MCF 10A (cell line): ENCODE results near the gene KNDC1. TPM values are rescaled to one million over a fixed set of nuclear protein-coding genes. Genes with fewer than 3 reads are reported as not detected.

Experiments
- BruUV-seq: library from RNA; stranded (reverse); fragments of 400-500 nt; replicated peaks from 2 replicates; lab custom pipeline; 2021; lab: Mats Ljungman, UMichigan
- CTCF ChIA-PET: fragments of 300-600 bp; sonication (Branson Sonifier 250); formaldehyde crosslinking; extraction: SDS; loops from one replicate; lab custom pipeline; 2021; ENCODE audit warnings: antibody characterized with exemption, inconsistent platforms; lab: Yijun Ruan, JAX
- POLR2A ChIA-PET: fragments of 300-600, 350-650 bp; sonication (Branson Sonifier 250); formaldehyde crosslinking; extraction: SDS; loops from one replicate; lab custom pipeline; 2020; ENCODE audit warnings: antibody characterized with exemption, inconsistent platforms; lab: Yijun Ruan, JAX
- DNase-seq: peaks from one replicate; pipeline ENCODE4 v3.0.0-alpha.2; 2018; ENCODE audit not compliant: unreplicated experiment
- H3K27ac Mint-ChIP-seq: one replicate; pipeline ENCODE4 v1.8.0; 2022; ENCODE audit warnings: mild to moderate bottlenecking, low read depth, mixed read lengths; ENCODE audit not compliant: unreplicated experiment
- H3K27me3 Mint-ChIP-seq: one replicate; pipeline ENCODE4 v1.8.0; 2022; ENCODE audit warnings: mixed read lengths; ENCODE audit not compliant: insufficient read depth, unreplicated experiment
- H3K36me3 Mint-ChIP-seq: one replicate; pipeline ENCODE4 v1.8.0; 2022; ENCODE audit warnings: mild to moderate bottlenecking, moderate library complexity, mixed read lengths; ENCODE audit not compliant: insufficient read depth, unreplicated experiment
- H3K4me1 Mint-ChIP-seq: one replicate; pipeline ENCODE4 v1.8.0; 2022; ENCODE audit warnings: mixed read lengths; ENCODE audit not compliant: insufficient read depth, unreplicated experiment
- H3K4me3 Mint-ChIP-seq: one replicate; pipeline ENCODE4 v1.8.0; 2022; ENCODE audit warnings: mild to moderate bottlenecking, moderate library complexity, mixed read lengths; ENCODE audit not compliant: unreplicated experiment
- H3K9me3 Mint-ChIP-seq: one replicate; pipeline ENCODE4 v1.8.0; 2022; ENCODE audit warnings: mixed read lengths; ENCODE audit not compliant: unreplicated experiment
- CTCF ChIP-seq: fragments of 200-600 bp; IDR thresholded peaks from one replicate; pipeline ENCODE4 v1.8.0; 2022; ENCODE audit warnings: antibody characterized with exemption, mild to moderate bottlenecking; ENCODE audit not compliant: unreplicated experiment
- intact Hi-C: fragments of 100-400 bp; cut with micrococcal nuclease; formaldehyde crosslinking; loops from 2 replicates; pipeline ENCODE4 v1.14.1; 2022
- total RNA-seq: library from RNA; stranded (reverse); gene quantifications from 2 replicates; pipeline ENCODE4 v1.2.3, GENCODE V29; 2022

Gene KNDC1
- total RNA-seq, 1 experiment from 2014 or later, result 2.1 TPM

DNA sequence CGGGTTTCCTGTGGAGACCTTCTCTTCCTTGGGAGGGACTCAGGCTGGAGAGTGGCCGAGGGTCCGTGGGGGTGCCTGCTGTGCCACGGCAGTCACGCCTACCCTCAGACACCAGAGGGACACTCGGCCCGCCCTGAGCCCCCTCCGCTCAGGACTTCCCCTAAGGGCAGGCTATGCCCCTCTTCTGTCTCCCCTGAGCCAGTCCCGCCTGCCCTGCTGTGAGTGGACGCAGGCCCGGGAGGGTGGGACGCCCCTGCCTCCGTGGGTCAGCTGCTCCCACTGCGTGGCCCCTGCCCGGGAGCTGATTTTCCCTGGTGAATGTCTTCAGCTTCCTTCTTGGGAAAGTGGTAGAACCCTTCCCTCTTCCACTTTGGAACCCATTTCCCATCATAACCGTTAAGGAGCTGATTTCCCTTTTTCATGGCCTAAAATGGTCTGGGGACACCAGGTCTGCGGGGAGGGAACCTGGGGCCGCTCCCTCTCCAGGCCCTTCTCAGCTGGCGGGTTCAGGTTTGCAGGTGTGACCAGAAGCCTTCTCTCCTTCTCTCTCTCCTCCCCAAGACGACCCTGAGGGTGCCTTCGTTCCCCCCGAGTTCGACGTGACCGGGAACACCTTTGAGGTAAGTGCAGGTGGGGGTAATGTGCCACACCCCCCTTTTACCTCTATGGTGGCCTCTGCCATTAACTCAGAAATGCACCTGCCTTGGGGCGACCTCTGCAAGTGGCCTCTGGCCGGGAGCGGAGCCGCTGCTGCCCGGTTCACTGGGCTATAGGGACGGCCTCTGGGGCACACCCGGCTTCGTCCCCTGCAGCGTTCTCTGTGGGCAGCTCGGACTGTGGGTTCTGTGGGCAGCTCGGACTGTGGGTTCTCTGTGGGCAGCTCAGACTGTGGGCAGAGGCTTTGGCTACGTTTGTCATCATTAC, 7.9 kb downstream of the KNDC1 start:
- Mint-ChIP-seq H3K4me1 (no peaks in the 10 kb centered on the region), H3K27ac (no peak overlapping the region), H3K36me3 (no peaks in the 10 kb centered on the region), H3K4me3 (no peak overlapping the region), H3K27me3 (no peaks in the 10 kb centered on the region), H3K9me3 (peaks cover 10% of the 10 kb centered on the region)
- no peak for DNase-seq
- ChIA-PET CTCF (interaction anchor here (0.7 kb wide), 1 partner anchor 140 kb away, joined by 4 read pairs; no protein-coding TSS in a partner anchor), POLR2A (no interaction called here)
- no TSS peak for BruUV-seq
- TF ChIP-seq CTCF, result no peak
- intact Hi-C loops, result no loop called here

- Mint-ChIP-seq H3K4me1 (no peaks in the 10 kb centered on the region), H3K27me3 (no peaks in the 10 kb centered on the region), H3K4me3 (no peak overlapping the region), H3K36me3 (no peaks in the 10 kb centered on the region), H3K9me3 (peaks cover 8% of the 10 kb centered on the region), H3K27ac (no peak overlapping the region)
- ChIA-PET CTCF (no interaction called here), POLR2A (no interaction called here)
- DNase-seq, result no peak
- no TSS peak for BruUV-seq
- TF ChIP-seq CTCF, result no peak
- intact Hi-C loops, result no loop called here
Observed at GRCh38 chr10:133168617-133169031, 8.6 kb downstream of the KNDC1 start.

- no peak for DNase-seq
- TF ChIP-seq CTCF, result no peak
- Mint-ChIP-seq H3K27me3 (no peaks in the 10 kb centered on the region), H3K4me3 (no peak overlapping the region), H3K9me3 (peaks cover 14% of the 10 kb centered on the region), H3K36me3 (no peaks in the 10 kb centered on the region), H3K4me1 (no peaks in the 10 kb centered on the region), H3K27ac (no peak overlapping the region)
- POLR2A ChIA-PET, result no interaction called here
- CTCF ChIA-PET, result no interaction called here
- no TSS peak for BruUV-seq
- intact Hi-C loops, result no loop called here
Observed at GRCh38 chr10:133169173-133169947, 9.3 kb downstream of the KNDC1 start.

- CTCF ChIA-PET, result no interaction called here
- Mint-ChIP-seq H3K27me3 (no peaks in the 10 kb centered on the region), H3K4me3 (no peak overlapping the region), H3K4me1 (no peaks in the 10 kb centered on the region), H3K27ac (no peak overlapping the region), H3K36me3 (no peaks in the 10 kb centered on the region), H3K9me3 (peaks cover 22% of the 10 kb centered on the region)
- TF ChIP-seq CTCF, result no peak
- DNase-seq, result no peak
- intact Hi-C loops, result no loop called here
- BruUV-seq, result no TSS peak
- POLR2A ChIA-PET, result no interaction called here
Observed at GRCh38 chr10:133170092-133170491, 10.1 kb downstream of the KNDC1 start.
